Rectal smooth muscle tissue (tissue), 1 donor: Measurements from ENCODE around the gene B4GAT1.
"Not testable (repeated sequence)": the region's sequence is repeated elsewhere in the genome, so short reads cannot be mapped to it uniquely, and the experiment has no call there.

Experiments
- H3K27ac ChIP-seq: one replicate; pipeline ENCODE4 v1.7.0; 2013; ENCODE audit warnings: low read depth, low read length, inconsistent platforms
- H3K27me3 ChIP-seq: one replicate; pipeline ENCODE4 v1.7.0; 2013; ENCODE audit warnings: low read length; ENCODE audit not compliant: control insufficient read depth, insufficient read depth
- H3K36me3 ChIP-seq: one replicate; pipeline ENCODE4 v1.7.0; 2013; ENCODE audit warnings: low read length; ENCODE audit not compliant: control insufficient read depth, insufficient read depth
- H3K4me1 ChIP-seq: one replicate; pipeline ENCODE4 v1.7.0; 2013; ENCODE audit warnings: low read length; ENCODE audit not compliant: control insufficient read depth, insufficient read depth
- H3K4me3 ChIP-seq: one replicate; pipeline ENCODE4 v1.7.0; 2013; ENCODE audit warnings: low read length
- H3K9ac ChIP-seq: one replicate; pipeline ENCODE4 v1.7.0; 2013; ENCODE audit warnings: low read length

Gene B4GAT1

DNA sequence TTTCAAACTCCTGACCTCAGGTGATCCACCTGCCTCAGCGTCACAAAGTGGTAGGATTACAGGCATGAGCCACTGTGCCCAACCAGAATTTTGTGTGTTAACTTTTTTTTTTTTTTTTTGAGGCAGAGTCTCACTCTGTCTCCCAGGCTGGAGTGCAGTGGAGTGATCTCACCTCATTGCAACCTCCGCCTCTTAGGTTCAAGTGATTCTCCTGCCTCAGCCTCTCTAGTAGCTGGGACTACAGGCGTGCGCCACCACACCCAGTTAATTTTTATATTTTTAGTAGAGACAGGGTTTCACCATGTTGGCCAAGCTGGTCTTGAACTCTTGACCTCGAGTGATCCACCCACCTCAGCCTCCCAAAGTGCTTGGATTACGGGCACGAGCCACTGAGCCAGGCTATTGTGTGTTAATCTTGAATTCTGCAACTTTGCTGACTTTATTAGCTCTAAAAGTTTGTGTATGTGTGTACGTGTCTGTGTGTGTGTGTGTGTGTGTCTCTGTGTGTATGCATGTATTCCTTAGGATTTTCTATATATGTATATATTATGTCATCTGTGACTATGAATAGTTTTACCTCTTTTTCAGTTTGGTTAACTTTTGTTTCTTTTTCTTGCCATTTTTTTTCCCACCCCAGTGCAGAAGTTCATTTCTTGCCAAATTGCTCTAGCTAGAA lies 3.3 kb upstream of the B4GAT1 start:
- H3K9ac ChIP-seq, H3K4me3 ChIP-seq, H3K27me3 ChIP-seq, H3K36me3 ChIP-seq, H3K4me1 ChIP-seq, H3K27ac ChIP-seq: not testable (repeated sequence)

DNA sequence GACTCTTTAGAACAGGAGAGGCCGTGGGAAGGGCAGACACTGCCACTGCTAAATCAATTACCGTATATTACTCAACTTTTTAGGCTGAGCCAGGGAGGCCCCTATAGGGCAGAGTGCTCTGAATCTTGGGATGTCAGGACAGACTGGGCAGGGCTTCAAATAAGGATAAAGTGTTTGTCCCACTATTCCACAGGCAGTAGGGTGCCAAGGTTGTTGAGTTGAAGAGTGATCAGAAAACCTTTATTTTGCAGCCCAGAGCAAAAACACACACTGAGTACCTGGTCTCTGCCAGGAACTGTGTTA lies 1.6 kb upstream of the B4GAT1 start:
- H3K4me3 ChIP-seq, result peak overlapping the region; percentile 27
- H3K36me3 ChIP-seq, result no peaks in the 10 kb centered on the region
- no peak overlapping the region for H3K27ac ChIP-seq
- H3K27me3 ChIP-seq, result no peaks in the 10 kb centered on the region
- H3K4me1 ChIP-seq, result peaks cover 15% of the 10 kb centered on the region
- H3K9ac ChIP-seq, result no peak overlapping the region

GRCh38 chr11:66346476-66347424 lies 679 bp downstream of the B4GAT1 start:
- H3K27me3 ChIP-seq, result no peaks in the 10 kb centered on the region
- peaks cover 15% of the 10 kb centered on the region for H3K4me1 ChIP-seq
- peaks cover 3% of the 10 kb centered on the region for H3K36me3 ChIP-seq
- H3K9ac ChIP-seq, result peak overlapping the region; percentile 66
- H3K4me3 ChIP-seq, result peak overlapping the region; percentile 93
- H3K27ac ChIP-seq, result peak overlapping the region; percentile 91

GRCh38 chr11:66345316-66345649 lies 2.1 kb downstream of the B4GAT1 start:
- Histone ChIP-seq H3K27ac (peak overlapping the region; percentile 79), H3K9ac (peak overlapping the region; percentile 49), H3K36me3 (peaks cover 18% of the 10 kb centered on the region), H3K4me3 (peak overlapping the region; percentile 93), H3K27me3 (no peaks in the 10 kb centered on the region), H3K4me1 (peaks cover 15% of the 10 kb centered on the region)

DNA sequence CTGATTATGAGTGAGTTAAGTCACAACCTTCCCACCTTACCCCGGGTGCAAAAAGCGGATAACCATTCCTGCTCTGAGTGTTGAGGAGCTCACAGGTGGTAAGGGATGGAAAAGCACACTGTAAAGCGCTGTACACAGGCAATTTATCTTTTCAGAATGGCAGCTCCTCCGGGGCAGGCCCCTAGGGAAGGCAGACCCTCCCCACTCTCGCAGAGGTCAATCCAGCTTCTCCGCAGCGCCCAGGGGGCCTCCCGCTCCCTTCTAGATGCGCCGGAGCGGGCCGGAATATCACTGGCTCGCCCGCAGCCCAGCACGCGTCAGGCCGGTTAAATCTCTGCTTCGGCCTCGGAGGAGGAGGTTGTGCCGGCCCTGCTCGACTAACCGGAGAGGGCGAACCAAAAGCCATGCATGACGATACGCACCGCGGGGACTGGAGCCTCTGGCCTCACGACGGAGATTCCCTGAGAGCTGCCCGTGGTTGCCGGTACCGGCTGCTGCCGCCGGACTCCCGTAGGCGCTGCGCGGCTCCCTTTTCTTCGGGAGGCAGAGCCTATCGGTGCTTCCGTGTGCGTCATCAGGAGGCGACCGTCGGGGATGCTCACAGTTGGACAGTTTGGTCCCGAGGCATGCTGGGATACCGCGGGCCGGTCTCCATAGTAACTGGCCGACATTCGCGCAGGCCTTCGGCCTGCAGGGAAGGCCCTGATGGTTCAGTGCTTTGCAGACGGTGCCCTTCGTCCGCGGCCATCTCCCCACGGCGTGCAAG lies 2.7 kb downstream of the B4GAT1 start, which contains the start of gene BRMS1:
Gene BRMS1 (minus strand): TSS at position 555 of the 766 bp plus-strand sequence. CDS start 2,870 bp downstream, outside the sequence.
- H3K9ac ChIP-seq, result peak within 1 kb of the TSS; percentile 86

DNA sequence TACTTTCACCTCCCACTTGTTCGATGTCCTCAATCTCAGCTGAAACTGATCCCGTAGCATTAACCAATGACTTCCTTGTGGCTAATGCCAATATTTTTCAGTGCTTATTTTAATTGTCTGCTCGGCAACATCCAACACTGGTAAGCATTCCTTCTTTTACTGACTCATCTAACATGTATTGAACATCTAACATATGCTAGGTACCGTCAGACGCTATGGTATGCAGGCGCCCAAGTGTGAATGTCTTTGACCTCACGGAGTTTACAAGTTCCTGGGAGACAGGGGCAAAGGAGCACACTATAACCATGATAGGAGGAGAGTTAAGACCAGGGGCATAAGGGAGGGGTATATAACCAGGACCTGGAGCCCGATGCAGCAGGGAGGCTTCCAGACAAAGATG lies 4.3 kb downstream of the B4GAT1 start:
- H3K4me1 ChIP-seq, result peaks cover 15% of the 10 kb centered on the region
- H3K36me3 ChIP-seq, result peaks cover 31% of the 10 kb centered on the region
- H3K9ac ChIP-seq, result no peak overlapping the region

More for the DNA sequence above, 2.7 kb downstream of the B4GAT1 start, which contains the start of gene BRMS1:
- H3K4me3 ChIP-seq, result peak within 1 kb of the TSS; percentile 93
- peaks cover 15% of the 10 kb centered on the region for H3K4me1 ChIP-seq
- peaks cover 23% of the 10 kb centered on the region for H3K36me3 ChIP-seq
- peak within 1 kb of the TSS; percentile 79 for H3K27ac ChIP-seq
- H3K27me3 ChIP-seq, result no peaks in the 10 kb centered on the region

GRCh38 chr11:66341502-66342126 lies 5.8 kb downstream of the B4GAT1 start:
- peaks cover 40% of the 10 kb centered on the region for H3K36me3 ChIP-seq
- peaks cover 17% of the 10 kb centered on the region for H3K4me1 ChIP-seq
- H3K4me3 ChIP-seq, result no peak overlapping the region
- H3K27ac ChIP-seq, result no peak overlapping the region
- H3K9ac ChIP-seq, result no peak overlapping the region
- no peaks in the 10 kb centered on the region for H3K27me3 ChIP-seq

More for the DNA sequence above, 4.3 kb downstream of the B4GAT1 start:
- Histone ChIP-seq H3K27me3 (no peaks in the 10 kb centered on the region), H3K4me3 (no peak overlapping the region), H3K27ac (no peak overlapping the region)

DNA sequence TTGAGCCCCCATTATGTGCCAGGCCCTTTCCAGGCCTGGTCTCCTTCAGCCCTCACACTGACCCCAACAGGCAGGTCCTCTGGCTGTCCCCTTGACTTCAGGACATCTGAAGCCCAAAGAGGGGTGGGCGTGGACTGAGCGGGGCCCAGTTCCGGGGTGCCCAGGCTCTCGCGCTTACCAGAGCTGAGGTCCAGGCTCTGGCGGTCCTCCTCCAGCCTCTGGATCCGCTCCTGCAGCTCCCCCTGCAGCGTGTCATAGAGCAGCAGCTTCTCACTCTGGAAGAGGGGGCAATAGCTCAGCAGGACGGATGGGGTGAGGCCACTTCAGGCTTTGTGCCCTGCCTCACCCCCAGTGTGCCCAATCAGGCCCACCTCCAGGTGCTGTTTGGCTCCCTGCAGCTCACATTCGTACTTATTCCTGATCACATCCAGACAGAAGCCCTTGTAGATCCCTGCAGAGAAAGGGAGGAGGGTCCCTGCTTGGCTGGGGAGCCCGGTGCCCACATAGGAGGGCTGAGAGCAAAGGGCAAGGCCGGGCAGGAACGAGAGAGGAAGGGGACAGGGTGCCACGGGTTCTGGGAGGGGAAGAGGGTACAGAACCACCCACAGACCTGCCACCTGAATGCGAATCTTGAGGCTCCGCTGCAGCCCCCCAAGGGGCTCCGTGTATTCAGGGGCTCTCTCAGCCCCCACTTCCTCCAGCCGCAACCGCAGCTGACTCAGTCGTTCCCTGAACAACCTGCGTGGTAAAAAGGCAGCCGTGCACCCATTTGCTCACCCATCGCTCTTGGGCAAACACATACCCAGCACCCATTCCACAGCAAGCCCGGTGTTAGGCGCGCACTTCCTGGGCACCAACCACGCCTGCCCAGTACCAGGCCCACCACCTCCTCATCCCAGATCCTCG lies 6.6 kb downstream of the B4GAT1 start:
- peaks cover 40% of the 10 kb centered on the region for H3K36me3 ChIP-seq
- H3K4me3 ChIP-seq, result no peak overlapping the region
- H3K27me3 ChIP-seq, result no peaks in the 10 kb centered on the region
- no peak overlapping the region for H3K9ac ChIP-seq
- no peak overlapping the region for H3K27ac ChIP-seq
- peaks cover 15% of the 10 kb centered on the region for H3K4me1 ChIP-seq

DNA sequence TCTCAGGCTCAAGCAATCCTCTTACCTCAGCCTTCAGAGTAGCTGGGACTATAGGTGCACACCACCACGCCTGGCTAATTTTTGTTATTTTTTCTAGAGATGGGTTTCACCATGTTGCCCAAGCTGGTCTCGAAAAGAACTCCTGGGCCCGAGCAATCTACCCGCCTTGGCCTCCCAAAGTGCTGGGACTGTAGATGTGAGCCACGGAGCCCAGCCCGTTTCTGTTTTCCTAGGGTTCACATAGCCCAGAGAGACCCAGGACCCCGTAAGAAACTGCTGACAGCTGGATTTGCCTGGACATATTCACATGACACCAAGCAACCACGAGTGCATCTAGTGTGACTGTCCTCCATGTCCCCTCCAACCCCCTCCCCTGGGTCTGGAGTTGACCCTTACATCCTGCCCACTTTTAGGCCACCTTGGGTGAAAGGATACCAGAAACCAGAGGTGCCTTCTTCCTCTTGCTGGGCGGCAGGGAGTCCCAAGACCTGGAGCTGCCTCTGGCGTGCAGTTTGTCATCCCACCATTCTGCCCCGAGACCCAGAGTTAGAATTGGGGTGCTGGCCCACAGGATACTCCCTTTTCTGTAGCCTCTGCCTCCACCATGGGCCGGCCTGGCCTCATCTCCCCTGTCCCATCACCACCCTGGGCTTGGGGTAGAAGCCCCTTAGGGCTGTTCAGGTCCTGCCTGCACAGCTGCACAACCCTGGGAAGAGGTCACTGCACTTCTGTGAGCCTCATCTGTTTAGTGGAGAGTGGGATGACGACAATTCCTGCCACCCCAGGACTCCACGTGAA lies 7.5 kb downstream of the B4GAT1 start:
- H3K9ac ChIP-seq, result no peak overlapping the region
- peaks cover 10% of the 10 kb centered on the region for H3K4me1 ChIP-seq
- no peaks in the 10 kb centered on the region for H3K27me3 ChIP-seq
- no peak overlapping the region for H3K27ac ChIP-seq
- no peak overlapping the region for H3K4me3 ChIP-seq
- H3K36me3 ChIP-seq, result peaks cover 40% of the 10 kb centered on the region

DNA sequence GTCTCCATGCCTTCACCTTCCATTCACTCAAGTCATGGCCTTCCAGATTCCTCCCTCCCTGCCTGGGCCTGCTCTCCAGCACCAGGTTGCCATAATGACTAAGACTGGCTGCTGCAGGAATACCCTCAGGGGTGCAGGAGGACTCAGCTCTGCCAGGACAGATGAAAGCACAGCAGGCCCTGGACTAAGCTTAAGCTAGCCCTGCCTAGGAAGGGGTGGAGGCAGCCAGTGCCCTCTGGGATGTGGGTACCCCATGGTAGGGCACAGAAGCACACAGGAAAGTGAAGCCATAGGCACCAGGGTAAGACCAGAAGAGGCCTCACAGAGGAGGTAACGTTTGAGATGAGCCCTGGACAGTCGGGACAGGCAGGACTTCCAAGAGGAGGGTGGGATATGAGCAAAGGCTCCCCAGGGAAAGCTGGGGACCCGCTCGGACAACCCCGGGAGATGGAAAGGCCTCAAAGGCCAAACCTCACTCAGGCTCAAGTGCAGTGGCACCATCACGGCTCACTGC lies 8.2 kb downstream of the B4GAT1 start:
- Histone ChIP-seq H3K27me3 (no peaks in the 10 kb centered on the region), H3K4me3 (no peak overlapping the region), H3K9ac (no peak overlapping the region), H3K36me3 (peaks cover 40% of the 10 kb centered on the region), H3K4me1 (peaks cover 10% of the 10 kb centered on the region), H3K27ac (no peak overlapping the region)
